Urothelium cell line (cell line): ENCODE measurements around the gene RFX2.

Experiments
- DNase-seq: peaks from one replicate; pipeline ENCODE4 v3.0.0; 2011; ENCODE audit warnings: low spot score, mixed read lengths
- FAIRE-seq: peaks from 2 replicates; lab custom pipeline; 2011; peaks lifted over from hg19 to GRCh38; lab: Jason Lieb, UNC

RFX2 gene

GRCh38 chr19:6105444-6105843 lies 4.9 kb downstream of the RFX2 start:
- no peak for DNase-seq
- no peak for FAIRE-seq

GRCh38 chr19:6103894-6104293 lies 6.4 kb downstream of the RFX2 start:
- no peak for FAIRE-seq

GRCh38 chr19:6103217-6103644 lies 7.1 kb downstream of the RFX2 start:
- FAIRE-seq (no peak), DNase-seq (no peak)

More at GRCh38 chr19:6103894-6104293, 6.4 kb downstream of the RFX2 start:
- DNase-seq: no peak

- no peak for DNase-seq
- no peak for FAIRE-seq
Measured at GRCh38 chr19:6101991-6102390, 8.3 kb downstream of the RFX2 start.

- FAIRE-seq: no peak
- no peak for DNase-seq
Measured at GRCh38 chr19:6101291-6101825, 8.9 kb downstream of the RFX2 start.

GRCh38 chr19:6100284-6100915 lies 9.9 kb downstream of the RFX2 start:
- FAIRE-seq: no peak
- no peak for DNase-seq

- DNase-seq (no peak), FAIRE-seq (no peak)
Measured at GRCh38 chr19:6099599-6099998, 10.7 kb downstream of the RFX2 start.

GRCh38 chr19:6099033-6099432 lies 11.3 kb downstream of the RFX2 start:
- no peak for DNase-seq
- FAIRE-seq: no peak

GRCh38 chr19:6098574-6098973 lies 11.7 kb downstream of the RFX2 start:
- FAIRE-seq (no peak), DNase-seq (no peak)

- FAIRE-seq: no peak
Measured at GRCh38 chr19:6097911-6098310, 12.4 kb downstream of the RFX2 start.

GRCh38 chr19:6095760-6096159 lies 14.5 kb downstream of the RFX2 start:
- no peak for DNase-seq
- no peak for FAIRE-seq

More at GRCh38 chr19:6097911-6098310, 12.4 kb downstream of the RFX2 start:
- no peak for DNase-seq

GRCh38 chr19:6092329-6093286 lies 17.7 kb downstream of the RFX2 start:
- DNase-seq (peak; percentile 44), FAIRE-seq (no peak)

- DNase-seq: no peak
- FAIRE-seq: no peak
Measured at GRCh38 chr19:6091771-6092291, 18.5 kb downstream of the RFX2 start.

- FAIRE-seq (no peak), DNase-seq (no peak)
Measured at GRCh38 chr19:6090634-6091033, 19.7 kb downstream of the RFX2 start.

- FAIRE-seq (no peak), DNase-seq (no peak)
Measured at GRCh38 chr19:6088602-6089049, 21.7 kb downstream of the RFX2 start.

GRCh38 chr19:6087074-6087571 lies 23.2 kb downstream of the RFX2 start:
- DNase-seq: no peak

GRCh38 chr19:6086068-6086788 lies 24.1 kb downstream of the RFX2 start:
- DNase-seq (no peak), FAIRE-seq (no peak)

More at GRCh38 chr19:6087074-6087571, 23.2 kb downstream of the RFX2 start:
- FAIRE-seq: no peak

GRCh38 chr19:6084821-6085220 lies 25.5 kb downstream of the RFX2 start:
- no peak for FAIRE-seq

GRCh38 chr19:6079107-6079506 lies 31.2 kb downstream of the RFX2 start:
- no peak for DNase-seq
- FAIRE-seq: no peak

More at GRCh38 chr19:6084821-6085220, 25.5 kb downstream of the RFX2 start:
- no peak for DNase-seq

- FAIRE-seq: no peak
- no peak for DNase-seq
Measured at GRCh38 chr19:6078068-6078467, 32.2 kb downstream of the RFX2 start.
